ENCODE measurements around the gene PRLHR.

Gene PRLHR

DNA sequence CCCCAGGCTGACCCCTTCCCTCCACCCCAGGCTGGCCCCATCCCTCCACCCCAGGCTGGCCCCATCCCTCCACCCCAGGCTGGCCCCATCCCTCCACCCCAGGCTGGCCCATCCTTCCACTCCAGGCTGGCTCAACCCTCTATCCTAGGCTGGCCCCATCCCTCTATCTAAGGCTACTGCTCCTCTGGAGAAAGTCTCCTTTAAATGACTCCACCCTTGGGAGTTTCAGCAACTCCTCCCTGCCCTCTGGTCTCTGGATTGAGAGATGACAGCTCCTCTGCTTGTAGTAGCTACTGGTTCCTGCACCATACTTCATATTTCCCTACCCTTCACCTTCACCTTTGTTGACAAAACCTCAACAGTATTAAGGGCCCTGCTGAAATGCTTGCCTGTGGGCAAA lies 8.5 kb downstream of the PRLHR start:
- no peak for DNase-seq

DNA sequence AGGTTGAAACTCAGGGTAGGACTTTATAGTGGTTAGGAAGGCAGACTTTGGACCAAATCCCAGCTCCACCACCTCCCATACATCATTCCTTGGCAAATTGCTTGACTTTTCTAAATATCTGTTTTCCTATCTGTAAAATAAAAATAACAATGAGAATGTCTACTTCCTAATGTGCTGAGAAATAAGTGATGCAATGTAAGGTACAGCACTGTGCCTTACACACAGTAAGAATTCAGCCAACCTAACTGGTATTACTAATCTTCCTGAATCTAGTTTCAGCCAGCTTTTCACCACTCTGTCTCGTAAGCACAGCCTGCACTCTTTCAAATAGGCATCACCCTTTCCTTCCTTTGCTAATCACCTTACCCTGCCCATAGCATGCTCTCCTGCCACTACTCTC lies 9.7 kb downstream of the PRLHR start:
- no peak for DNase-seq

DNA sequence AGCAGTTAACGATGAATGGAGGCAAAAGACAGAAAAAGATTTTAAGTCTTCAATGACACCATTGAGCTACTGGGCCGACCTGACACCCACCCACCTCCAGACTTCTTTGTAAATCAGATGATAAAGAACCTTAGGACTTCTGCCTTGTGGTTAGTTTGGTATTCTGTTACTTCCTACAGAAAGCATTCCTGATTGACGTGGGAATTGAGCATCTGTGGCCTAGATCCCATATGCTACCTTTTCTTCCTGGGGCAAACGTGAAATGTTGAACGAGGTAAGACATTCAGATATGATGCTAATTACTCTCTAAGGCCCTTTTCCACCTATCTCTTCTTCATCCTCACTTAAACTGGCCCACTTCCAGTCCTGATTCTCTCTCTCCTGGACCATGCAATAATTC lies 10.2 kb downstream of the PRLHR start:
- DNase-seq, result no peak

DNA sequence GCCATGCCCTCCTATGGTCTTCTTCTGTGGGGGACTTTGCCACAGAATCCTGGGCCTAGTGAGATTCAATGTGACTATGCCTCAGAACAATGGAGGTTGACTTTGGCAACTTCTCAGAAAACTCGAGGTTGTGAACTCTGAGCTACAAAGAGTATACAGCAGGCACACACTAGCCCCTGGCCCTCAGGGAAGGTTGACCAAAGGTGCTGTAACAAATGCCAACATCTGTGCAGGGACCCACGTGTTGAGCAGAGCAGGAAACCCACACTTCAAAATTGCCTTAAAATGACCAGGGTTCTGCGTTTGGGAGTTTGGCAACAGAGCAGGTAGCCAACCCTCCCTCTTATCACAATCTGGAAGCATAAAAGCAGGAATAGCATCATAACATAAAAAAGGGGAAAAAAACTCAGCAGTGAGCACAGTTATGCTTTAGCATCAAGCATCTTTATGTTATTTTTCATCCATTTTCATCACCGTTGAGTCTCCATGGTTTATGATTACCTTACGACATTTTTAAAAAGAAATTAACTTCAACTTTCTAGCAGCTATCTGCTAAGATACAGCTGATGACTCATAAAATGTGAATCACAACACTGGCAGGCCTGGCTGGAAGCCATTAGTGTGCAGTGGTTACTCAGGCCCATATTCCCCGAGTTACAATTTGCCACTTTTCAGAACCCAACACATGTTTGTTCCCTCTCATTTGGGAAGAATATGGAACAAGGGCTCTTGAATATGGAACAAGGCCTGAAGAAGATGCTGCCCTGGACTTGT lies 11.1 kb downstream of the PRLHR start:
- no peak for DNase-seq

DNA sequence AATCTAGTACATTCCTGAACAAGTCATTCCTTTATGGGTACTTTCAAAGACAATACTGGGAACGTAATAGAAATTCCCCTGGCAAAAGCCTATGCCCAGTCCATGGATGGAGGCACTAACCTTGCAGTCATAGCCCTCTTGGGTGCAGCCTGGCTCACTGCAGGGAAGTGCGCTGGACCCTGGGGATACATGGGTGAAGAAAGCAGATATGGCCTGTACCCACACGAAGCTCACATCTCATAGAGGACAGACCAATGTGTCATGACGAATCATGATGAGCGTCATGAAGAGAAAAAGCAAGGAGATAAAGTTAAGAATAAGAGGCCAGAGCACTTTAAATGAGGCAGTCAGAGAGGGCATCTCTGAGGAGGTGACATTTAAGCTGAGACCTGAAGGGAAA lies 11.8 kb downstream of the PRLHR start:
- no peak for DNase-seq

DNA sequence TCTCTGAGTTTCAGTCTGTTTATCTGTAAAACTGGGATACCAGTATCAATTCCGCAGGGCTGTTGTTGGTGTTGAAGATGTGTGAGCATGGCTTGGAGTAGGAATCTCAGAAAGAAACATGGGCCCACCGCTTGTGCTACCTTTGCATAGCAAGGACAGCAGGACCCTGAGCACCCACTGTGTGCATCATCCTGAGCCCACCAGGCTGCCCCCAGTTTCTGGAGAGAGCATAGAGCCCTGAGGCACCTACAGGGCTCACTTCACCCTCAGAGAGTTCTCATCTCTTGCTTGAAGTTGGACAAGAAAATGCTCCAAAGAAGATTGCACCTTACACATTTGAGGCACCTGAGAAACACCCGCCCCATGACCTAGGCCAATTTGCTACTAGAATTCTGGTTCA lies 12.9 kb downstream of the PRLHR start:
- no peak for DNase-seq

DNA sequence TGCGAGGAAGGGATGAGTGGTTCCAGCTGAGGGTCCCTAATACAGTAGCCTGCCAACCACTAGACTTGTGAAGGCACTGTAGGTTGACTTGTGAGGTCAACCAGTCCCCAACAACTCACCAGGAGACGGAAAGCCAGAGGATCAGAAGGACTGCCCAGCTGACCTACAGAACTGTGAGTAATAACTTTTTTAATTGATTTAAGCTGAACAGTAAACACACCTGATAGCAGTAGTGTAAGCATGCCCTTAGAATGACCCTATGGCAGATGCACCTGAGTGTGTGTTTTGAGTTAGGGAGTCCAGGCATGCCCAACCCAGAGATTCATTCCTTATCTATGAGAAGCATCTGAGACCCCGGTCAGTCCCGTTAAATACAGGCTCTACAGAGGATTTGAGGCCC lies 14.1 kb downstream of the PRLHR start:
- DNase-seq, result no peak

DNA sequence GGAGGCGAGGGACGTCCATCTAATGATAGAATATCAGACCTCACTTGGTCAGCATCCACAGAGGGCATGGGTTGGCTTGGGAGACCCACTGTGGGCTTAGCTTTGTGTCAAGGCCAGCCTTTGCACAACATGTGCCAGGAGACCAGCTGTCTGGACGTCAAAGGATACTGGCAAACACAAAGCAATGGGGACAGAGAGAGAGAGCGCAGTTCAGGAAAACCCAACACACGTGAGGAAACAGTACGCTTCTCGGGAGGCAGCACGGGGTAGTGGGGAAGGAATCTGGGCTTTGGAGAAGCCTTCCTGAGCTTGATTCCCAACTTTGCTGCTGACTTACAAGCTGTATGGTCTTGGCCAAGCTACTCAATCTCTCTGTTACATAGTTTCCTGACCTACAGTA lies 14.7 kb downstream of the PRLHR start:
- no peak for DNase-seq

DNA sequence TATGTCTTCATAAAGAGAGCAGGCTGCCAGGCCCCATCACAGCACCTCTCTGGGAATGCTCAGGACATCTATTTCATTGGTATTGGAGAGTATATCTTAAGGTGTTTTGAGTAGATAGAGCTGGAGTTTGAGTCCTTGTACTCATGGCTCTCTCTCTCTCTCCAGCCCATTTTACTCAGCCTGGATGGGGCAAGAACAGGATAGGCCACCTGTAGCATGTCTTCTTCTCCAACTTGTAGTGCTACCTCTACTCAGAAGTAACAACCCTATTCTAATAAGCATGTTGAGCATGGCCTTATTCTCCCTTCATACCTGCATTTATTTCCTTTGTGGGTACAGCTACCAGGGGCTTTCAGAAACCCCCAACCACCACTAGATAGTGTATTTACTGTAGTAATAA lies 21.9 kb downstream of the PRLHR start:
- DNase-seq, result no peak

DNA sequence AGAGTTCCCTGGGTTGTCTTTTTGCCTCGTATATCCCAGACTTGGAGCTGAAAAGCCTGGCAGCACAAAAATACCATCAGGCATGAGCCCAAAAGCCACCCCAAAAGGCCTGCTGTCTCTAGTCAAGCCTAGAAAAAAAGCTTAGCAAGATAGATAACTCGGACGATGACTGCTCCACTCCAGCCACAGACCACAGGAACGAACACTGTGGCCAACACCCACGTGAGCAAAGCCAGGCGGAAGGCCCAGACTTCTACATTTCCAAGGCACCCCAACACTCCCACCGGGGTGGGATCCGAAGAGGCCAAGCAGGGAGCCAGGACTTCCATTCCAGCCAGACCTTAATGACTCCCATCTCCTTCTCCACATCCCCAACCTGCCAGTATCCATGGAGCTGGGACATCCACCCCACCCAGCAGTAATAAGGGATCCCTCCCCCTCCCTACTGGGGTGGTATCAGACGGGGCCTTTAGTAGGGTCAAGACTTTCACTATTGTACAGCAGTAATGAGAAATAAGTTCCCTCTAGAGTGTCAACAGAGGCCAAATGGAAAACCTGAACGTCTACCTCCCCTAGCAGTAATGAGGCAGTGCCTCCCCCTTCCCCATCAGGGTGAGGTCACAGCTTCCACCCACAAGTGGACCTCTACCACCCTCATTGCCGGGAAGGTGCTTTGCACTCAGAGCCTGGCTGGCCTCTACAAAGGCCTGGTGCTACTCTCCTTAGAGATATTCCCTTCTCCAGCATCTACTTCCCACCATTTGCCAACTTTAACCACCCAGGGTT lies 23.0 kb downstream of the PRLHR start:
- DNase-seq, result no peak

DNA sequence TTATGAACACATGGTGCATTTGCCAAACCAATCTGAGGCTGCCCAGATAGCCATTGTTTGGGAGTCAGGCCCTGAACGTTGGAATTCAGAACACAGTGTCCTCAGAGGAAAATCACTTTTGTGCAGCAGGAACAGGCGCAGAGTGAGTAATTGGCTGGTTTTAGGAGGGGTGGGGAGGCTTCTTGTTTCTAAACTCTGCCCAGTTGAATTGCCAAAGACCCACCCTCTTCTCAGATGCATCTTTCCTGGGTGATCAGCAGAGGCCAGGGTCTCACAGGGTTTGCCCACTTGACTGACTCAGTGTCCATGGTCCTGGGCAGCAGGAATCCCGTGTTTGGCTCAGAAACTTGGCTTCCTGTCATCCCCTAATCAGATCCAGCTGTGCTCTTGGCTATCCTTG lies 24.3 kb downstream of the PRLHR start:
- no peak for DNase-seq

DNA sequence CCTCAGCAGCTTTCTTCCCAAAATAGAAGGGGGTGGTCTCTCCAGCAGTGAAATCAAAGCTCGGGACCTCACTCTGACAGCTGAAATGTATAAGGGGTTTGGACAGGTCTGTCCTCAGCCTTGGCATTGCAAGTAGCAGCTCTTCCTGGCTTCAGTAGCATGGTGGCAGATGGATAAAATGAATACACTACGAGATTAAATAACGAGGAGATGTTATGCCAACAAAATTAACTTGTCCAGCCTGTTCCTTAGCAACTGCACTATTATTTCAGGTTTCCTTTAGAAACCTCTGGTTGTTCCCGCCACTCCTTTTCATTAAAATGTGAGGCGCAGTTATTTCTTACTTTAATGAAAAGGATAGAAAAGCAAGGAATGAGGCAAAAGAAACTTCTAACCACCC lies 24.9 kb downstream of the PRLHR start:
- no peak for DNase-seq

DNA sequence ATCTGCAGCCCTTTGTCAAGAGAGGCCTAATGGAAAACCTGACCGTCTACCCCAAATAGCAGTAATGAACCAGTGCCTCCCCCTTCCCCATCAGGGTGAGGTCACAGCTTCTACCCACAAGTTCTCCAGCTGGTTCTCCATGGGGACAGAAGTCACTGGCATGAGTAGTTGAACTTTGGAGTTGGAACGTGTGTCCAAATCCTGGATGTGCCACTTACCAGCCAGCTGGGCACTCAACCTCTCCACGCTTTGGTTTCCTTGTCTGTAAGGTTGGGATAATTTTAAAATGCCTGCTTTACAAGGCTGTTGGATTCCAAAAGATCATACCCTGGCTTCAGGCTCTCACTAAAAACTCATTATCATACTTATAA lies 25.6 kb downstream of the PRLHR start:
- no peak for DNase-seq

DNA sequence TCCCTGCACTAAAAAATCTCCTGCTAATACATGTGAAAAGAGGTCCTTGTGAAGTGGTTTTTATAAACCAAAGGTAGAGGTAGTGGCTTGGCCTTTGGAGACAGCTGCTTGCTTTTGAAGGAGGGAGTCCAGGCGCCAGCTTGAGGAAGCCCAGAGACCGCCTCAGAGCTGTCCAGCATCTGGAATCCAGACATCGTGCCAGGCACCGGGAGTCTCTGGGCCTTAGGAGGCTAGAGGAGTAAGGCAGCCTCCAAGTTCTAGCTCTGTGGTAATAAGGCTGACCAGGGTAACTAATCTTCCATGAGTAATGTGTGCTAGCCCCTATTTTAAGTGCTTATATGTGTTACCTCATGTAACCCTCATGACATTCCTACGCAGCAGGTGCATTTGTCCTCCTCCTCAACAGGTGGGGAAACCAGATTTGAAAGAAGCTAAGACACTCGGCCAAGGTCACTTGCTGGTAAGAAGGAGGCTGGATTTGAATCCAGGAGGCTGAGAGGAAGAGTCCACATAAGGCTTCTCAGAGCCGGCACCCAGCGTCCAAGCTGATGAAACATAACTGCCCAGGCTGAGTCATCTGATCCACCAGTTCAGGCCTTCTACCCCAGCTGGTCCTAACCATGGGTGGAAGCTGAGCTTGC lies 26.1 kb downstream of the PRLHR start:
- DNase-seq, result no peak

DNA sequence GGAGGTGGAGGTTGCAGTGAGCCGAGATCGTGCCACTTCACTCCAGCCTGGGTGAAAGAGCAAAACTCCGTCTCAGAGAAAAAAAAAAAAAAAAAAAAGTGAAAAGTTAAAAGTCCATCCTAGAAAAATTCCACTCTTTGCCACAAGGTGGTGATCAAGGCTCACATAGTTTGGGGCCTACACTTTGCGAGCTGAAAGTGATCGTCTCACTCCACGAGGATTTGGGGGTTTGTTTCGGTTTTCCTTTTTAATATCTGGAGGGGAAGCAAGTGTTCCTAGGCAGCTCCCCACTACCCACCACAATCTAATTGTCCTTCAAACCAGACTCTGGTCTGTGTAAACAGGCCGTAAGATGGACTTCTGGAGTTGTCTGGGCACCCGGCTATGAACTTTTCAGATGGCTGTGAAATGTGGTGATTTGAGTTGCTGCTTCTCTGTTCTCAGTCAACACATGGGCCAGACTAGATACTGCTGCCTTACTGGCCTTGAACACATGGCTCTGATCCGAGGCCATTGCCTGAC lies 27.1 kb downstream of the PRLHR start:
- DNase-seq, result no peak

DNA sequence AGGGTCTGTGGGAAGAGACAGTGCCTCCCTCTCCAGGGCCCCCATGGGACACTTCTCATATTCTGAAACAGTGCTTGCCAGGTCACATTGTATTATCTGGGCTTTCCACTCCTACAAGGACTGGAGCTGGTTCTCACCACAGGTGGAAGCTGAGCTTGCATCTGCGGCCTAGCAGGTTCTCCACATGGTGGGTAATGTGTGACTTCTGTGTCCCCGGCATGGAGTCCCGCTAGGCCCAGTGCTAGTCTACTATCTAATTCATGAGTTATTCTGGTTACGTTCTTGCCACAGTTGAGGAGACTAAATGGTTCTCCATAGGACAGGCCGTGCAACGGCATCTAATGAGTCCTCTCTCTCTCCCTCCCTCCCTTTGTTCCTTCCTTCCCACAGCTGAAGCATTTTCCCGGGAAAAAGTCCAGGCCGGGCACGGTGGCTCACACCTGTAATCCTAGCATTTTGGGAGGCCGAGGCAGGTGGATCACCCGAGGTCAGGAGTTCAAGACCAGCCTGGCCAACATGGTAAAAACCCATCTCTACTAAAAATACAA lies 27.7 kb downstream of the PRLHR start:
- DNase-seq, result no peak

DNA sequence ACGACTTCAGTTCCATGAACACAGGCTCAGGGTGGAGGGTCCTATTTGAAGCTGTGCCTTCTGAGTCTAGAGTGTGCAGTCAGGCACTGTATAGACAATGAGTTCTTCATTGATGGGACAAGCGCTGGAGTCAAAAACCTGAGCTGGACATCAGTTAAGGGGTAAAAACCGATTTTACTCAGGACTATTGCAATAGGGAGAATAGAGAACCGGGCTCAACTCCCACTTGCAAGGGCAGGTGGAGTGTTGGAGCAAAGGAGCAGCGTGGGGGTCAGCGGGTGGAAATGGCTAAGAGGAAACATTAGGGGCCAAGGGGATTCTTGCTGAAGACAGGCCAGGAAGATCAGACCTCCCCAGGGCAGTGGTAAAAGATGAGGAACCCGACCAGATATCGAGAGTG lies 28.5 kb downstream of the PRLHR start:
- DNase-seq, result no peak

DNA sequence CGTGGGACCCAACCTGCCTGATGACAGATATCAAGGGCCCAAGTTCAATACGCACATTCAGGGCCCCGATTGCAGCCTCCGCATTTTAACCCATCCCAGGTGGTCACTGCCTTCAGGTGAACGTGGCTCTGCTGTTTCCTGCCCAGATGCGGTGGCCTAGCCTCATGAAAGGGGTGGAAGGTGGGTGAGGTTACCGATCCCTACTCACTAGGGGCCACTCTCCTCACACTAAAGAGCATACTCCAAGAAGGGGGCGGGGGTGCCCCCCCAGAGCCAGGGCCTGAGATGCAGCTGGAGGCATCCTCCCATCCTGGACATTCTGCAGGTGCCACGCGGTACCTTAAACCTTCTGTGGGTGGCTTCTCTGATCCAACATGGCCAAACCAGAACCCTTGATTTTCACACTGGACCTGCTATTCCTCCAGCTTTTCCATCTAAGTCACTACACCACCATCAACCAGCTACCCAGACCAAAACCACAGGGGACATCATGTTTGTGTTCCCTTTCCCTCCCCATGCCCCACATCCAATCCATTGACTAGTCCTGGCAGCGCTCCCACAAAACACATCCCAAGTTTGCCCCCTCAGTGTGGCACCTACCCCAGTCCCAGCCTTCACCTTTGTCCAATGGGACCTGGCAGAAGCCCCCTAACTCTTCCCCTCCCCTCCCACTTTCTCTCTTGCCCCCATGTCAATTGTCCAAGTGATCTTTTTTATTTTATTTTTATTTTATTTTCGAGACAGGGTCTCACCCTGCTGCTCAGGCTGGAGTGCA lies 30.0 kb downstream of the PRLHR start:
- DNase-seq, result no peak

DNA sequence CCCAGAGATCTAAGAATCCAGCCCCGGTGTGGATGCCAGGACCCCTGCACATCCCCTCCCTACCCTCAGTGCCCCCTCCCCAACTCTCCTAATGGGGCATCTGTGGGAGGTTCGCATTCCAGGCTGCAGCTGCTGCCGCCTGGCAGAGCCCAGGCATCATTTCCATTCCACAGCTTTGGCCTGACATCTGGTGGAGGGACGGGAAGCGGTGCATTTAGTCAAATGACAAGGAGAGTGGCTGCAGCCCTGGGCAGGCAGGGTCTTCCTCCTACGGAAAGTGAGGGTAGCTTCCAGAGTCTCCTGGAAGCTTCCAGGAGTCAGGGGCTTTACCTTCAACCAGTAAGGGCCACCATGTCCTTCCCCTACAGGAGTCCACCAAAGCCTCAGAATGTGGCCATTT lies 30.8 kb downstream of the PRLHR start:
- peak; percentile 37 for DNase-seq

DNA sequence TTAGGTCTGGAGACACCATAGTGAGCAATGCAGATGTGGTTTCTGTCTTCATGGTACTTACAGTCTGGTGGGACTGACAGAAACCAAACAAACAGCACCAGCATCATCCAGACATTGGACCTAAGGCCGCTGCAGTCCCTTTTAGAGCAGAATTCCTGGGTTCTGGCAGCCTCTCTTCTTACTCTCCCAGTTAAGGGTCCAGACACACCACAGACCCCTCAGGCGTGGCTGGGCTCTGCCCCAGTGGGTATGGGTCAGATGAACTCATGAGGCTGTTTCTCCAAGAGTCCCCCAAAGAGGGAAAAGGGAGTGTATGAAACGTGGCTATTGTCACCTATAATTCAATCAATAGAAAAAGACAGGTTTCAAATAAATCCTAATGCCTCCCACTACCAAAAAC lies 31.3 kb downstream of the PRLHR start:
- no peak for DNase-seq

DNA sequence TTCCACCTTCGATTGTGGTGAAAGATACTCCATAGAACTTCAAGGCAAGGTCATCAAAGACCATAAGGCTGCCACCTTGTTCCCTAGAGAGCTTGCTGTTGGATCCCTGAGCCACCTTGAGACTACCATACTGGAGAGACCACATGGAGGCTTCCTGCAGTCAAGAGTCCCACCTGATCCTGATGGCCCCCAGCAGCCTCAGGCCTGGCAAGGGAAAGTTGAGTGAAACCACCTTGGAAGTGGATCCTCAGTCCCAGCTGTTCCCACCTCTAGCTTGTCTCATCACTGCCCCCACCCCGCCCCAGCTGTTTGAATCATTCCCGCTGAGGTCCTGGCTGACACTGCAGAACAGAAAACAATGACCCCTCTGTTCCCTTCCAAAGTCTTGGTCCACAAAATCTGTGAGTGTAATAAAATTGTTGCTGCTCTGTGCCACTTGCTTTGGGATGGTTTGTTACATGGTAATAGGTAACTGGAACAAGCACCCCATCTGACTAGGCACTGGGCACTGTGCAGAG lies 32.0 kb downstream of the PRLHR start:
- DNase-seq, result no peak

DNA sequence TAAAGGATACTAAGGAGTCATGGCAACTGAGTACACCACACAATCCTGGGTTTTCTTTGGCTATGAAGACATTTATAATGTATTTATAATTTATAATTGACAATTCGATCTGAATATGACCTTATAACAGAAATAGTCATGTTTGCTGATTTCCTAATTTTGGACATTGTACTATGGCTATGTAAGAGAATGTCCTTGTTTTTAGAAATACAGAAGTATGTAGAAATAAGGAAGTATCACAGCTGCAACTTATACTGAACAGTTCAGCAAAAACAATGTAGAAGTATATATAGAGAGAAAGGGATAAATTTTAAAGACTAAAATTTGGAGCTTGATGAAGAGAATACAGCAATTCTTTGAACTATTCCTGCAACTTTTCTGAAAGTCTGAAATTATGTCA lies 32.6 kb downstream of the PRLHR start:
- DNase-seq, result no peak

DNA sequence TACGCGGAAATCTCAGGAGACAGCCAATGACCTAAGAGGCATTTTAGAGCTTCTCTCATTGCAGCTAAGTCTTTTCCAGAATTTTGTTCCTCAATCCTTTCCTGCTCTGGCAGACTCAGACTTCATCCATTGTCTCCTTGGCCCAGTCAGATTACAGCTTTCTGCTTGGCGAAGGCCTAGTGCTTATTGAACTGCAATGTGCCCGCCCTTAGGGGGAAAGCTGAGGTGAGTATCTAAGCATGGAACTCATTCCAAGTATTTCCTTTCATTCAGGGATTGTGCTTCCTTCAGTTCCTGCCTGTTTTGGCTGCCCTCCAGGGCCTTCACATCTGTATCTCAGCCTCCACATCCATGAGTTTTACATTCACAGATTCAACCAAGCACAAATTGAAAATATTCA lies 37.5 kb downstream of the PRLHR start:
- no peak for DNase-seq
